Astrocyte (in vitro differentiated cells and primary cell): ENCODE measurements around the gene PTPRC. TPM values are rescaled to one million over a fixed set of nuclear protein-coding genes. Genes with fewer than 3 reads are reported as not detected.

Source experiments
- DNase-seq: peaks from one replicate; pipeline ENCODE4 v3.0.0-alpha.2; 2010; ENCODE audit warnings: low read depth
- FAIRE-seq: peaks from 2 replicates; lab custom pipeline; 2011; peaks lifted over from hg19 to GRCh38; lab: Jason Lieb, UNC
- H2AFZ ChIP-seq: 2 replicates; pipeline ENCODE4 v1.6.0; 2012; ENCODE audit warnings: low read depth, low read length, inconsistent platforms
- H3K27ac ChIP-seq: 2 replicates; pipeline ENCODE4 v1.5.1; 2011; ENCODE audit warnings: low read depth, low read length, inconsistent platforms
- H3K27me3 ChIP-seq: 2 replicates; pipeline ENCODE4 v1.6.0; 2011; ENCODE audit warnings: low read length, inconsistent platforms; ENCODE audit not compliant: insufficient read depth
- H3K36me3 ChIP-seq: 2 replicates; pipeline ENCODE4 v1.5.1; 2011; ENCODE audit warnings: low read length, inconsistent platforms; ENCODE audit not compliant: insufficient read depth
- H3K4me1 ChIP-seq: 2 replicates; pipeline ENCODE4 v1.5.1; 2011; ENCODE audit warnings: low read length, inconsistent platforms; ENCODE audit not compliant: insufficient read depth
- H3K4me2 ChIP-seq: 2 replicates; pipeline ENCODE4 v1.6.0; 2012; ENCODE audit warnings: low read length, inconsistent platforms
- H3K4me3 ChIP-seq: 2 replicates; pipeline ENCODE4 v1.5.1; 2011; ENCODE audit warnings: low read depth, mild to moderate bottlenecking, low read length, inconsistent platforms; ENCODE audit not compliant: insufficient read depth
- H3K79me2 ChIP-seq: 2 replicates; pipeline ENCODE4 v1.6.0; 2012; ENCODE audit warnings: mild to moderate bottlenecking, low read length, inconsistent platforms; ENCODE audit not compliant: insufficient read depth
- H3K9ac ChIP-seq: 2 replicates; pipeline ENCODE4 v1.6.0; 2012; ENCODE audit warnings: mild to moderate bottlenecking, low read length, inconsistent platforms
- H3K9me3 ChIP-seq: 2 replicates; pipeline ENCODE4 v1.5.1; 2012; ENCODE audit warnings: low read depth, mild to moderate bottlenecking, low read length, inconsistent platforms; ENCODE audit not compliant: insufficient read depth
- H4K20me1 ChIP-seq: 2 replicates; pipeline ENCODE4 v1.6.0; 2012; ENCODE audit warnings: low read length, inconsistent platforms; ENCODE audit not compliant: insufficient read depth
- H3K27ac Mint-ChIP-seq: one replicate; pipeline ENCODE4 v1.8.0; 2021; ENCODE audit warnings: mild to moderate bottlenecking, mixed read lengths; ENCODE audit not compliant: unreplicated experiment
- H3K27me3 Mint-ChIP-seq: one replicate; pipeline ENCODE4 v1.8.0; 2021; ENCODE audit warnings: low read depth, mixed read lengths; ENCODE audit not compliant: unreplicated experiment
- H3K36me3 Mint-ChIP-seq: one replicate; pipeline ENCODE4 v1.8.0; 2021; ENCODE audit warnings: low read depth, mixed read lengths; ENCODE audit not compliant: unreplicated experiment
- H3K4me1 Mint-ChIP-seq: one replicate; pipeline ENCODE4 v1.8.0; 2021; ENCODE audit warnings: low read depth, mixed read lengths; ENCODE audit not compliant: unreplicated experiment
- H3K4me3 Mint-ChIP-seq: one replicate; pipeline ENCODE4 v1.8.0; 2021; ENCODE audit warnings: mild to moderate bottlenecking, moderate library complexity, mixed read lengths; ENCODE audit not compliant: unreplicated experiment
- H3K9me3 Mint-ChIP-seq: one replicate; pipeline ENCODE4 v1.8.0; 2021; ENCODE audit warnings: mild to moderate bottlenecking, mixed read lengths; ENCODE audit not compliant: unreplicated experiment
- EZH2 ChIP-seq: IDR thresholded peaks from 2 replicates; pipeline ENCODE4 v1.6.1; 2012; ENCODE audit warnings: mild to moderate bottlenecking, low read length, inconsistent platforms; ENCODE audit not compliant: insufficient read depth
- total RNA-seq: library from RNA; stranded (reverse); gene quantifications from 2 replicates; pipeline ENCODE4 v1.2.1, GENCODE V29; 2021
- TF ChIP-seq, protein P1 (sequence below): IDR thresholded peaks from 2 replicates; pipeline ENCODE4 v1.5.1; 2011; ENCODE audit warnings: low read depth, mild to moderate bottlenecking, inconsistent platforms, low read length, moderate library complexity; ENCODE audit not compliant: insufficient read depth

The PTPRC gene
- total RNA-seq, 1 donor from 2014 or later: 0.20 TPM

DNA sequence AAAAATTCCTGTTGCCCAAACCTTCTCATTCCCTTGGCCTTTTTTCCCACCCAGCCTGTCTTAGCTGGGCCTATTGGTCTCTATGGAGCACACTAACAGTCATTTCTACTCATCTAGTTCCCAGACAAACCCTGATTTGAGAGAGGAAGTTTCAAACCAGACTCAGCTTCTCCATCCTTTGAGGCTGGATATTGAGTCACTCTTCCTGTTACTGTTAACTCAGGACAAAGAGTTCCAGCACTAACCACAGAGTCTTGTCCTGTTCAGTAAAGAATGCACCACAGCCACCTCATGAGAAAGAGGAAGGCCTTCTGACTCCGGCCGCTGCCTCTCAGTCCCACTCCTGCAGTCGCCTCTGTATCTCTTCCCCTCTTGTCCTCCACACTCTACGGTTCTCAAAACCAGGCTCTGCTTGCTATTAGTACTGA is 137.8 kb downstream of the PTPRC start:
- Histone ChIP-seq H3K9ac (peak overlapping the region; percentile 29), H3K4me3 (no peak overlapping the region), H3K27me3 (no peaks in the 10 kb centered on the region), H3K79me2 (no peaks in the 10 kb centered on the region), H3K9me3 (no peaks in the 10 kb centered on the region), H2AFZ (peak overlapping the region; percentile 1), H3K27ac (peak overlapping the region; percentile 74), H4K20me1 (no peaks in the 10 kb centered on the region), H3K36me3 (no peaks in the 10 kb centered on the region), H3K4me2 (peak overlapping the region; percentile 28), H3K4me1 (peaks cover 17% of the 10 kb centered on the region)
- H3K36me3 Mint-ChIP-seq: no peaks in the 10 kb centered on the region
- H3K4me1 Mint-ChIP-seq: peaks cover 38% of the 10 kb centered on the region
- FAIRE-seq (peak; percentile 96), DNase-seq (peak; percentile 99)
- no peak overlapping the region for H3K4me3 Mint-ChIP-seq
- peak overlapping the region; percentile 97 for H3K27ac Mint-ChIP-seq
- no peak for TF ChIP-seq EZH2
- H3K9me3 Mint-ChIP-seq: no peaks in the 10 kb centered on the region
- no peaks in the 10 kb centered on the region for H3K27me3 Mint-ChIP-seq

DNA sequence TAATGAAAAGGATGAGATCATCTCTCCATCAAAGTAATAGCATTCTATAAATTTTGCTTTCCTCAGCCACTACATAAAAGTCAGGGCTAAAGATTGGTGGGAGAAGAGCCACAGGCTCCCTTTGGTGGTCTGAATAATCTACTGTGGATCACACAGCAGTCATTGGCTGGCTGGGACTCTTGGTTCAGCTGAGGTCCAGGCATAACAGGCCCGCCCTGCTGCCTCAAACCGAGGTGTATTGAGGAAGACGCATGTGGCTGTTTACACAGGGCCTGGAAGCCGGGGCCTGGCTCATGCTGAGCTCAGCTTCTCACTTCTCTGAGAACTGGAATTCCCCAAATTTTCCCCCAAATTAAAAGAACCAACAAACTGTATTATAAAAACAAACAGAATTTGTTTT is 139.2 kb downstream of the PTPRC start:
- H3K4me3 ChIP-seq: no peak overlapping the region
- H2AFZ ChIP-seq: no peak overlapping the region
- no peaks in the 10 kb centered on the region for H3K36me3 ChIP-seq
- H3K4me3 Mint-ChIP-seq: no peak overlapping the region
- no peaks in the 10 kb centered on the region for H3K36me3 Mint-ChIP-seq
- peaks cover 17% of the 10 kb centered on the region for H3K4me1 ChIP-seq
- no peaks in the 10 kb centered on the region for H3K9me3 ChIP-seq
- H3K79me2 ChIP-seq: no peaks in the 10 kb centered on the region
- no peak overlapping the region for H3K27ac ChIP-seq
- DNase-seq (peak; percentile 23), FAIRE-seq (no peak)
- H3K27ac Mint-ChIP-seq: peak overlapping the region; percentile 50
- no peaks in the 10 kb centered on the region for H4K20me1 ChIP-seq
- TF ChIP-seq EZH2: no peak
- TF ChIP-seq, protein P1, sequence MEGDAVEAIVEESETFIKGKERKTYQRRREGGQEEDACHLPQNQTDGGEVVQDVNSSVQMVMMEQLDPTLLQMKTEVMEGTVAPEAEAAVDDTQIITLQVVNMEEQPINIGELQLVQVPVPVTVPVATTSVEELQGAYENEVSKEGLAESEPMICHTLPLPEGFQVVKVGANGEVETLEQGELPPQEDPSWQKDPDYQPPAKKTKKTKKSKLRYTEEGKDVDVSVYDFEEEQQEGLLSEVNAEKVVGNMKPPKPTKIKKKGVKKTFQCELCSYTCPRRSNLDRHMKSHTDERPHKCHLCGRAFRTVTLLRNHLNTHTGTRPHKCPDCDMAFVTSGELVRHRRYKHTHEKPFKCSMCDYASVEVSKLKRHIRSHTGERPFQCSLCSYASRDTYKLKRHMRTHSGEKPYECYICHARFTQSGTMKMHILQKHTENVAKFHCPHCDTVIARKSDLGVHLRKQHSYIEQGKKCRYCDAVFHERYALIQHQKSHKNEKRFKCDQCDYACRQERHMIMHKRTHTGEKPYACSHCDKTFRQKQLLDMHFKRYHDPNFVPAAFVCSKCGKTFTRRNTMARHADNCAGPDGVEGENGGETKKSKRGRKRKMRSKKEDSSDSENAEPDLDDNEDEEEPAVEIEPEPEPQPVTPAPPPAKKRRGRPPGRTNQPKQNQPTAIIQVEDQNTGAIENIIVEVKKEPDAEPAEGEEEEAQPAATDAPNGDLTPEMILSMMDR: no peak
- no peaks in the 10 kb centered on the region for H3K9me3 Mint-ChIP-seq
- H3K9ac ChIP-seq: no peak overlapping the region
- H3K27me3 Mint-ChIP-seq: no peaks in the 10 kb centered on the region
- peaks cover 33% of the 10 kb centered on the region for H3K4me1 Mint-ChIP-seq
- H3K4me2 ChIP-seq: no peak overlapping the region
- H3K27me3 ChIP-seq: no peaks in the 10 kb centered on the region

DNA sequence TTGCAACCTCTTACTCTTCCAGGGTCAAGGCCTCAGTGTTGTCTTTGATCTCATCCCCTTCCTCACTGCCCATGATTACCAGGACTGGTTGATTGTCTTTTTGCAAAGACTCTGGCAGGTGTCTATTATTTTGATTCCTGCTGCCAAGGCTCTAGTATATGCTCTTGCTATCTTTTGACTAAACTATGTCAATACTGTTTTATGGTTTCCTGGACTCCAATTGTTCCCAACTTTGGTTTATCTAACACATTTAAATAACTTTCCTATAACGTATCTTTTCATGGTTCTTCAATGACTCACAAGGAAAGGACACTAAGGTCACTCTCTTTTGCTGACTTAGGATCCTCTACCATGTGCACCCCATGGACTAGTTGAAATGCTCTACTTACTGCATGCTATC is 141.5 kb downstream of the PTPRC start:
- Mint-ChIP-seq H3K36me3 (no peaks in the 10 kb centered on the region), H3K27ac (no peak overlapping the region), H3K4me3 (no peak overlapping the region), H3K27me3 (no peaks in the 10 kb centered on the region), H3K4me1 (peaks cover 24% of the 10 kb centered on the region), H3K9me3 (no peaks in the 10 kb centered on the region)
- H3K9ac ChIP-seq: no peak overlapping the region
- no peaks in the 10 kb centered on the region for H3K79me2 ChIP-seq
- H3K27ac ChIP-seq: no peak overlapping the region
- H4K20me1 ChIP-seq: no peaks in the 10 kb centered on the region
- TF ChIP-seq, protein P1: no peak
- TF ChIP-seq EZH2: no peak
- DNase-seq (no peak), FAIRE-seq (peak; percentile 23)
- H3K36me3 ChIP-seq: no peaks in the 10 kb centered on the region
- no peak overlapping the region for H3K4me3 ChIP-seq
- H3K9me3 ChIP-seq: no peaks in the 10 kb centered on the region
- H3K4me2 ChIP-seq: no peak overlapping the region
- H2AFZ ChIP-seq: no peak overlapping the region
- H3K4me1 ChIP-seq: peaks cover 17% of the 10 kb centered on the region
- no peaks in the 10 kb centered on the region for H3K27me3 ChIP-seq
